Tibial nerve (tissue), 4 donors: ENCODE data around the gene GSN.

Experiments used
- EP300 ChIP-seq, 2 donors: sonication (generic); formaldehyde crosslinking; IDR thresholded peaks; one replicate each; pipeline ENCODE4 v1.6.1; 2017; ENCODE audit warnings: antibody characterized with exemption in 2 of 2, mild to moderate bottlenecking in 1 of 2
- POLR2A ChIP-seq, 2 donors: fragments of 450-650 bp; IDR thresholded peaks; one replicate each; pipeline ENCODE4 v1.6.1; 2017; ENCODE audit warnings: antibody characterized with exemption in 2 of 2, mild to moderate bottlenecking in 2 of 2, moderate library complexity in 2 of 2
- TF ChIP-seq, protein P1 (sequence below), 5 experiments: fragments of 200-600 bp in 3 of 5; fragments of 450-650 bp in 2 of 5; sonication (generic) in 3 of 5; IDR thresholded peaks; one replicate each; pipeline ENCODE4 v1.5.1; 2016 to 2019; ENCODE audit warnings: antibody characterized with exemption in 5 of 5, mild to moderate bottlenecking in 3 of 5, moderate library complexity in 2 of 5

- TF ChIP-seq, protein P1, sequence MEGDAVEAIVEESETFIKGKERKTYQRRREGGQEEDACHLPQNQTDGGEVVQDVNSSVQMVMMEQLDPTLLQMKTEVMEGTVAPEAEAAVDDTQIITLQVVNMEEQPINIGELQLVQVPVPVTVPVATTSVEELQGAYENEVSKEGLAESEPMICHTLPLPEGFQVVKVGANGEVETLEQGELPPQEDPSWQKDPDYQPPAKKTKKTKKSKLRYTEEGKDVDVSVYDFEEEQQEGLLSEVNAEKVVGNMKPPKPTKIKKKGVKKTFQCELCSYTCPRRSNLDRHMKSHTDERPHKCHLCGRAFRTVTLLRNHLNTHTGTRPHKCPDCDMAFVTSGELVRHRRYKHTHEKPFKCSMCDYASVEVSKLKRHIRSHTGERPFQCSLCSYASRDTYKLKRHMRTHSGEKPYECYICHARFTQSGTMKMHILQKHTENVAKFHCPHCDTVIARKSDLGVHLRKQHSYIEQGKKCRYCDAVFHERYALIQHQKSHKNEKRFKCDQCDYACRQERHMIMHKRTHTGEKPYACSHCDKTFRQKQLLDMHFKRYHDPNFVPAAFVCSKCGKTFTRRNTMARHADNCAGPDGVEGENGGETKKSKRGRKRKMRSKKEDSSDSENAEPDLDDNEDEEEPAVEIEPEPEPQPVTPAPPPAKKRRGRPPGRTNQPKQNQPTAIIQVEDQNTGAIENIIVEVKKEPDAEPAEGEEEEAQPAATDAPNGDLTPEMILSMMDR (IDR thresholded peaks at IDR 0.05), result no peak
- TF ChIP-seq EP300 (IDR thresholded peaks at IDR 0.05), result no peak
- TF ChIP-seq POLR2A (IDR thresholded peaks at IDR 0.05), result no peak
Observed at GRCh38 chr9:121279776-121280388, 11.9 kb downstream of the GSN start.
